Measurements from ENCODE around the gene ALOX5. TPM values are rescaled to one million over a fixed set of nuclear protein-coding genes. Genes with fewer than 3 reads are reported as not detected.
A peak's percentile ranks its signal among the peaks of the same experiment; 100 is the strongest.

ALOX5 gene
- total and polyA plus RNA-seq, 8 donors = 3.2 to 39.6 (median 9.2) TPM

GRCh38 chr10:45456822-45457221, 82.8 kb downstream of the ALOX5 start:
- Histone ChIP-seq H3K27me3 (no peaks in the 10 kb centered on the region), H3K4me3 (no peak overlapping the region), H3K36me3 (peaks cover 14 to 69% (median 61%) of the 10 kb centered on the region in 4 donors), H3K27ac (no peak overlapping the region), H3K4me1 (peaks cover 0 to 8% (median 0%) of the 10 kb centered on the region in 4 donors), H3K9me3 (no peaks in the 10 kb centered on the region)
- 86 to 96% (median 94%) methylated on average over 7 of the region's 7 CpGs for WGBS, 5 donors
- DNase-seq = no peak
- no peak for TF ChIP-seq POLR2AphosphoS5 (IDR thresholded peaks at IDR 0.05)
- intact Hi-C loops (cut with DNase I; ENCODE audit: low total_unique reads) = no loop called here

GRCh38 chr10:45457487-45457886, 83.5 kb downstream of the ALOX5 start:
- peaks cover 0 to 11% (median 0%) of the 10 kb centered on the region in 4 donors for H3K4me1 ChIP-seq
- H3K27ac ChIP-seq = no peak overlapping the region
- peaks cover 14 to 69% (median 62%) of the 10 kb centered on the region in 4 donors for H3K36me3 ChIP-seq
- TF ChIP-seq EP300 (IDR thresholded peaks at IDR 0.05) = no peak
- TF ChIP-seq POLR2AphosphoS5 (IDR thresholded peaks at IDR 0.05) = no peak
- TF ChIP-seq CTCF (IDR thresholded peaks at IDR 0.05) = no peak
- TF ChIP-seq POLR2A (IDR thresholded peaks at IDR 0.05) = no peak
- DNase-seq = no peak
- H3K4me3 ChIP-seq = no peak overlapping the region
- intact Hi-C loops (cut with DNase I; ENCODE audit: low total_unique reads) = no loop called here
- WGBS, 5 donors = 96 to 98% (median 96%) methylated on average over 5 to 8 of the region's 8 CpGs
- H3K27me3 ChIP-seq = no peaks in the 10 kb centered on the region
- H3K9me3 ChIP-seq = no peaks in the 10 kb centered on the region

GRCh38 chr10:45460235-45460878, 86.3 kb downstream of the ALOX5 start:
- H3K27ac ChIP-seq = peak overlapping the region in 1 of 5 donors; percentile 33
- intact Hi-C loops (cut with DNase I; ENCODE audit: low total_unique reads) = no loop called here

GRCh38 chr10:45461034-45461433, 87.0 kb downstream of the ALOX5 start:
- no peak overlapping the region for H3K4me3 ChIP-seq
- 86 to 91% (median 88%) methylated on average over 7 of the region's 7 CpGs for WGBS, 5 donors
- peaks cover 14 to 70% (median 70%) of the 10 kb centered on the region in 4 donors for H3K36me3 ChIP-seq
- H3K27ac ChIP-seq = peak overlapping the region in 2 of 5 donors; percentile 0 to 33
- no peaks in the 10 kb centered on the region for H3K27me3 ChIP-seq
- peaks cover 4 to 16% (median 5%) of the 10 kb centered on the region in 4 donors for H3K4me1 ChIP-seq
- intact Hi-C loops (cut with DNase I; ENCODE audit: low total_unique reads) = no loop called here
- no peaks in the 10 kb centered on the region for H3K9me3 ChIP-seq
- DNase-seq = no peak
- TF ChIP-seq POLR2AphosphoS5 (IDR thresholded peaks at IDR 0.05) = no peak
- no peak for TF ChIP-seq POLR2A (IDR thresholded peaks at IDR 0.05)
- TF ChIP-seq EP300 (IDR thresholded peaks at IDR 0.05) = no peak
- no peak for TF ChIP-seq CTCF (IDR thresholded peaks at IDR 0.05)

More at GRCh38 chr10:45460235-45460878, 86.3 kb downstream of the ALOX5 start:
- Histone ChIP-seq H3K4me3 (no peak overlapping the region), H3K9me3 (no peaks in the 10 kb centered on the region), H3K36me3 (peaks cover 14 to 77% (median 75%) of the 10 kb centered on the region in 4 donors), H3K27me3 (no peaks in the 10 kb centered on the region), H3K4me1 (peaks cover 3 to 16% (median 5%) of the 10 kb centered on the region in 4 donors)
- DNase-seq = no peak
- no peak for TF ChIP-seq EP300 (IDR thresholded peaks at IDR 0.05)
- 74 to 91% (median 84%) methylated on average over 6 of the region's 6 CpGs for WGBS, 5 donors

- intact Hi-C loops (cut with DNase I; ENCODE audit: low total_unique reads) = no loop called here
Observed at GRCh38 chr10:45463244-45464116, 89.5 kb downstream of the ALOX5 start.

More at GRCh38 chr10:45463244-45464116, 89.5 kb downstream of the ALOX5 start:
- Histone ChIP-seq H3K4me1 (peaks cover 4 to 26% (median 5%) of the 10 kb centered on the region in 4 donors), H3K36me3 (peaks cover 4 to 46% (median 45%) of the 10 kb centered on the region in 4 donors), H3K27me3 (no peaks in the 10 kb centered on the region), H3K4me3 (peak overlapping the region in 1 of 4 donors; percentile 8), H3K9me3 (no peaks in the 10 kb centered on the region), H3K27ac (peak overlapping the region in 2 of 5 donors; percentile 54 to 57)
- TF ChIP-seq POLR2A (IDR thresholded peaks at IDR 0.05) = no peak
- TF ChIP-seq EP300 (IDR thresholded peaks at IDR 0.05) = no peak
- no peak for TF ChIP-seq POLR2AphosphoS5 (IDR thresholded peaks at IDR 0.05)
- TF ChIP-seq CTCF (IDR thresholded peaks at IDR 0.05) = no peak
- DNase-seq = no peak
- WGBS, 5 donors = 83 to 94% (median 90%) methylated on average over 23 of the region's 23 CpGs
